ELF-1 (cell line): ENCODE measurements around the gene CCDC85B.
"Not testable (repeated sequence)": the region's sequence is repeated elsewhere in the genome, so short reads cannot be mapped to it uniquely, and the experiment has no call there.

Experiments used
- DNase-seq: peaks from one replicate; pipeline ENCODE4 v3.0.0-alpha.2; 2016; ENCODE audit warnings: low read depth, low spot score

CCDC85B gene

DNA sequence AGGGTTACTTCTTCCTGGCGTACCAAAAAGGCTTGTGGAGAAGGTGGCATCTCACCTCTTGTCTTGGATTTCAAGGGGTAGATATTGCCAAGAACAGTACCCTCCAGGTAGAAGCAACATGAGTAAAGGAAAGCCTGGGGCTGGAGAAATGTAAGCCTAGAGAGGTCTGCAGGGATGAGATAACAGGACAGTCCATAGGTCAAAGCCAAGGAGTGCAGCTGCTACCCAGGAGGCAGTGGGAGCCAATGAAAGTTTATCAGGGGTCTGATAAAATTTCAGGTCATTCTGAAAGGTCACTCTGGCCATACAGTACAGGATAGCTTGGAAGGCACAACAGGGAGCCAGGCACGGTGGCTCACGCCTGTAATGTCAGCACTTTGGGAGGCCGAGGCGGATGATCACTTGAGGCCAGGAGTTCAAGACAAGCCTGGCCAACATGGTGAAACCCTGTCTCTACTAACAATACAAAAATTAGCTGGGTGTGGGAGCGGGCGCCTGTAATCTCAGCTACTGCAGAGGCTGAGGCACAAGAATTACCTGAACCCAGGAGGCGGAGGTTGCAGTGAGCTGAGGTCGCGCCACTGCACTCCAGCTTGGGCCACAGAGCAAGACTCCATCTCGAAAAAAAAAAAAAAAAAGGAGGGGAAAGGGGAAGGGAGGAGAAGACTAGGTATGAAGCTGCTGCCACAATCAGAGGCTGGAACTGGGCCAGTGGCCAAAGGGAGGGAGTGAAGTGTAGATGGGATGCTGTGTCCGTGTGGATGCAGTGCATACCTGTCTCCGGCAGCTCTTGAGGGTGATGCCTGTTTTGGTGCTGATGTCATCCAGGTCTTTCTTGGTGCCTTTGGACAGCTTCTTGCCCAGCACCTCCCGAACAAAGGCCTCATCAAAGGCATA, 3.4 kb upstream of the CCDC85B start:
- DNase-seq, result no peak

DNA sequence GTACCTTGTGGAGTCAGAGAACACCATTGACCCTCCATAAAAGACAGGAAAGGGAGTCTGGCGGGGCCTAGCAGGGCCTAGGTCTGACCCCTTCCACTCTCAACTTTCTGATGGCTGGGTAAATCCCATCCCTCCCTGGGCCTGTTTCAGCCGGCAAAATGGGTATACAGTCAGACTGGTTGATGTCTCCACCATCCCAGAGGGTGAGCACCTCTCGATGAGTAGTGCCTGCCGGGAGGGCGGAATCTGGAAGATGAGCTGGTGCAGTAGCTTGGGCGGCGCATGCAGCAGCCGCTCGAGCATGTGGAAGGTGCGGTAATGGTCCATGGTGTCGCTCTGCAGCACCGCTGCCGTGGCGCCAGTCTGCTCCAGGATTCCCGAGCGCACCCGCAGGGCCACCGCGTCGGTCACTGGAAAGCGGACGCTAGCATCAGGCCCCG, 2.7 kb upstream of the CCDC85B start:
- no peak for DNase-seq

DNA sequence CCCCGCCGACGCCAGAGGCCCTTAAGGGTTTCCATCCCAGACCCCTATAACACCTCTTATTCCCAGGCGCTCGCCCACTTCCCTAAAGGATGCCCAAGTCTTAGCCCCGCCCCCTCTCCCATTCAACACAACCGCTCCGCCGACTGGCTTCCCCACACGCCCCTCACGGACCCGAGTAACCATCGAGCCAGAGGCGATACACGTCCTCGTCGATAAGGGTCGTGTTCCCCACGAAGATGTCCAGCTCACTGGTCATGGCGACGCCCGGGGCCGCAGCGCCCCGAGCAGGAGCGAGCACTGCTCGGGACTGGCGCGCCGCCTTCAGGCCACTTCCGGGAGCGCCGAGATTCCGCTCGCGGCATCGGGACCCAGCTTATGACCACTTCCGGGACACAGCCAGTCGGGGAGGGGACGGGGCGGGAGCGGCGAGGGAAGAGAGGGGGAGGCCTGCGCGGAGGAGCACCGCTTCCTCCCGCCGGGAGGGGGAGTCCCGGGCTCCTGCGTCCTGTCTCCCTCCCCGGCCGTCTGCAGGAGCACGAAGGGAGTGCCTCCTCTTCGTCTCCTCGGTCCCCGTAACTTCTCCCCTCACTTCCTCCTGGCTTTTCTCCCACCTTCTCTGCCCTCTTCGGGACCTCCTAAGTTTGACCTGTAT, 2.2 kb upstream of the CCDC85B start, which contains the start of gene FIBP:
FIBP (minus strand) TSS at position 309 of the 652 bp plus-strand sequence; CDS start at position 256, 53 bp downstream.
- peak; percentile 97 for DNase-seq

DNA sequence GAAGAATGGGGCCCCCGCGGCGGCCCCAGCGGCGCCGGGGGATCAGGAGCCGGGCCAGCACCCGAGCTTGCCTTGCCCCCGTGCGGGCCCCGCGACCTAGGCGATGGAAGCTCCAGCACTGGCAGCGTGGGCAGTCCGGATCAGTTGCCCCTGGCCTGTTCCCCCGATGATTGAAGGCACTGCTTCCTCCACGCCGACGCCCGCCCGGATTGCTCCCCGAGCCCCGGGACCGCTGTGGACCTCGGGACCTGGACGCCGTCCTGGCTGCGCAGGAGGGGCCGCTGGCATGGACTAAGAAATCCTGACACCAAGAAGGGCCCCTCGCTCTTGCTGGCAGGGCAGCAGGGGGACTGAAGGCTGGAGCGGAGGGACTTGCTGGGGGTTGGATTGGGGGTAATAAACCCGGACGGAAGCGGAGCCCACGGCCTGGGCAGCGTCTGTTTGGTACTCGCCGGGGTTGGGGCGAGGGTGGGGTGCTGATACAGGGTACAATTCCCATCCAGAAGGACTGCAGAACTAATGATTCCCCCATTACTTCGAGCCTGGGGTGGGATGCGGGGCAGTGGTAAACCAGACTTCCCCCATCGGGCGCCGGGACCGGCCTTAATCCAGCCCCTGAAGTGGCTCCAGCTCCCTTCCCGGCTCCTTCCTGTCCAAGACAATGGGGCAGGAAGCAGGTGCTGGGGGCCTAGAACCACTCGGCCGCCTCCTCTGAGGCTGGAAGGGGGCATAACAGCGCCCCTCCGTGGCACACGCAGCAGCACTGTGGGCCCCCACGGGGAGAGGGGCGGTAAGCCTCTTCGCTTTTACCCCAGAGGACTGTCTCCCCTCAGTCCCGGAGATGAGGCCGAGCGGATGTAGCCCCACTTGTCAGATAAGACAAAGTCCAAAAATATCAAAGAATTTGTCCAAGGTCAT, 1.0 kb downstream of the CCDC85B start:
- DNase-seq, result no peak

DNA sequence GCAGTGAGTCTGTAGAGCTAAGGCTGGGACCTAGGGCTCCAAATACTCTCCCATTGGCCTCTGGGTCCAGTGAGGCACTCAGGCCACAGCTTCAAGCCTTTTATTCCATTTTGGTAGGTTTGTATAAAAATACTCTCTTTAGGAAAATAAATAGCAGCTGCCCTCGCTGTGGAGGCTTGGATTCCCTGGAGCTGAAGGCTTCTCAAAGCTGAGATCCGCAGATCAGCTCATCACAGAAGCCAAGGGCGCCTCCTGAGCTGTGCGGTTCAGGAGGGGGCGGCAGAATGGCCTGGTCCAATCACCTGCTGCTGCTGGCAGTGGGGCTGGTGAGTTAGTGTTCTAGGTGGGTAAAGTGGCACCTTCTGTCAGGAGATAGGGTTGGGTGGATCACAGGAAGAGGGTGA, 1.7 kb downstream of the CCDC85B start:
- DNase-seq, result not testable (repeated sequence)

DNA sequence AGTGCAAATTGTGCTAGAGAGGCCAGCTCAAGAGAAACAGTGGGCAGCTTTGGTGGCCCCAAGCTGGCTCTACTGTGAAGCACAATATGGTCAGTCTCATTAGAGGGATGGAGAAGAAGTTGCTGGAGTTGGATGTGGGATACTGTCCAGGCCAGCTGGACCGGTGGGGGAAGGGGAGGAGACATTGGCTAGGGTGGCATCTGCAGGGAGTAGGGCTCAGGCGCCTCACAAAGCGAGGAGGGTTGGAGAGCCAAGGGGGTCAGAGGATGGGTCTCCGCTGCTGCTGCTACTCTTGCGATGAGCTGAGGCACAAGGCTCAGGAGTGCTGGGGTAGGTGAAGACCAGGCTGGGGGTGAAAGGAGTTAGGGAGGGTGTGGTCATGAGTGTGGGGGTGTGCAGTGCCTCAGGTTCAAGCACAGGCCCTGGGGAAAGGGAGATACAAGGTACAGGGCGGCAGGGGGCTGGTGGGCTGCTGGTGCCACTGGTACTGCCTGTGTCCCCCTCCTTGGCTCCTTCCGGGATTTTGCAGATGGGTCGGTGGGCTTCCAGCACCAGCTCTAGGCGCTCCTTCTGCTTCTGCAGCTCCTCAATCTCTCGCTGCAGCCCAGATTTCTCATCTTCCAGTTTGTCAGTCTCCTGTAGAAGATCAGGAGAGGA, 2.3 kb downstream of the CCDC85B start:
- DNase-seq, result no peak

DNA sequence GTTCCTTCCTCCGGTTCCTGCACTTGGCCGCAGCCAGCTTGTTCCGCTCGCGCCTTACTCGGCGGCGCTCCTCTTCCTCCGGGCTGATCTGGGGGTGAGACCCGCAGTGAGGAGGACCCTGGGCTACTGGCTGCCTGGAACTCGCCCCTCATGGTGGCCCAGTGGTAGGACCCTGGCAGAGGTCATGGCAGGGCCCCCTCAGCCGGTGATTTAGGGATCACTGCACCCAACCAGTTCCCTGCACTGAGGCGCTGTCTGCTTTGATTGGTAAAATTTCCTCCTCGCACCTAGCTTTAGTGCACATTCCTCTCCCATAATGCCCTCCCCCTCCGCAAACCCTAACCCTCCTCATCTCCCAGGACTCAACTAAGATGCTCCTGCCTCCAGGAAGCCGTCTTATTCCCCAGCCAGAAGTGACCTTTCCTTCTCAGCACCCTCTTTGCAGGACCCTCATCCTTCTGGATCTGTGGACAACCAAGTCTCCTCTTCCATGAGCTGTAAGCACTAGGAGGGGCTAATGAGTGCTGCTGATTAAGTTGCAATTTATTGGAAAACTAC, 3.6 kb downstream of the CCDC85B start:
- no peak for DNase-seq

DNA sequence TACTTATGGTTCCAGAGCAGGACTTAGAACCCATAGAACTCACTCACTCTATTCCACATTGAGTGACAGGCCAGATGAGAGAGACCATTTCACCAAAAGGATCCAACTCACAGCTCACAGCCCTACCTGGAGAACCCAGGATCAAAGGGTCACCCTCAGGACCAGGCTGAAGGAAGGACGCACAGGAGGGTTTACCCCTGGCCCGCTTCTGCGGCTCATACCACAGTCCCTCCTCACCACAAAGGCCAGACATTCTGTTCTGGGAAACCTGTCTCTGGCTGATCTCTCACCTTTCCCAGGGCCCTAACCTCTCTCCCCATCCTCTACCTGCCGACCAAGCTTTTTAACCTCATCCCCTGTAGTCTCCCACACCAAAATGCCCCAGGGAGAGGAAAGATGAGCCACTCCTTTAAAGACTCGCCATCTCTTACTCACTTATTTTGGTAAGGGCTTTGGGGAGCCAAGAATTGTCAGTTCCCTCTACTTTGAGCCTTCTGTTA, 5.1 kb downstream of the CCDC85B start:
- no peak for DNase-seq

DNA sequence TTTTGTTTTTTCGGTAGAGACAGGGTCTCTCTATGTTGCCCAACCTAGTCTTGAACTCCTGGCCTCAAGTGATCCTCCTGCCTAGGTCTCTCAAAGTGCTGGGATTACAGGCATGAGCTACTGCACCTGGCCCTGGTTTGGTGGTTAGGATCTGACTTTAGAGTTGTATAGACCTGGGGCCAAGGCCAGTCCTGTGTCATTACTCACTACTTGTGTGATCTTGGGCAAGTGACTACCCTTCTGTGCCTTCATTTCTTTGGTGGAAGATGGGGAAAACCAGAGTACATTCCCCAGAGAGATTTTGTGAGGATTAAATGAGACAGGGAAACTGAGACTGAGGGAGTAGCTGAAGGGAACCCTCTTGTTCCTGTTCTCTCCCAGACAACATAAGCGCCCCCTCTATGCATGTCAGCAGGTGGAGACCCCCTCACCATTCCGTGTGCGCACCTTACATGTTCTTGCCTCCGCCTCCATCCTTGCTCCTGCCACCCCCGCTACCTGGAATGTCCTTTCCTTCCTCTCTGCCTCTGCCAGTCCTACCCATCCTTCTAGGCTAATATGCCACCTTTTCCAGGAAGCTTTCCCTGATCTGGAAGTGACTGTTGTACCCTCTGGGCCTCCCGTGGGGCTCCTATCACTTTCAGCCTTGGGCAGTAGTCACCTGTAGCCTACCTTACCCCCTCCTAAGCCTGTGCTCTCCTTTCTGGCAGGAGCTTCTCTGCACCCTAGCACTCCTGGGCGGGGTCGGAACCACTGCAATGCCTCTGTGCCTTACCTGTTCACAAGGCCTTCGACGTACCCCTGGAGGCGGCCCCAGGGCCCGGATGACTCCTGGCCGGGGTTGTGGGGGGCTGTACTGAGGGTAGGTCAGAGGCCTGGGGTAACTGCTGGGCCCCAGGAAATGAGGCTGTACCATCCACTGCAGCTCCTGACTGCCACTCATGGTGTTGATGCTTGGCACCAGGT, 5.8 kb downstream of the CCDC85B start:
- DNase-seq, result no peak

DNA sequence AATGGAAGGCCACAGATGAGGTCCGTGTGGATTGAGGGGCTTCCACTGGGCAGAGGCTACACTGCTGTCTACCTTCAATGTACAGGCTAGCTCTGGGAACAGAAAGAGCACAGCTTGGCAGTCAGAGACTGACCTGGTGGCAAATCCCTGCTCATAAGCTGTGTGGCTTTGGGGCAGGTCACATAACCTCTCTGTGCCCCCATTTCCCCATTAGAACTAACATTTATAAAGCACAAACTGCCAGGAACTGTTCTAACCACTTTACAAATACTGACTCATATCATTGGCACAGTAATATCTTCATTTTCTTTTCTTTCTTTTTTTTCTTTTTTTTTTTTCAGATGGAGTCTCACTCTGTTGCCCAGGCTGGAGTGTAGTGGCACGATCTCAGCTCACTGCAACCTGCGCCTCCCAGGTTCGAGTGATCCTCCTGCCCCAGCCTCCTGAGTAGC, 6.6 kb downstream of the CCDC85B start:
- no peak for DNase-seq

DNA sequence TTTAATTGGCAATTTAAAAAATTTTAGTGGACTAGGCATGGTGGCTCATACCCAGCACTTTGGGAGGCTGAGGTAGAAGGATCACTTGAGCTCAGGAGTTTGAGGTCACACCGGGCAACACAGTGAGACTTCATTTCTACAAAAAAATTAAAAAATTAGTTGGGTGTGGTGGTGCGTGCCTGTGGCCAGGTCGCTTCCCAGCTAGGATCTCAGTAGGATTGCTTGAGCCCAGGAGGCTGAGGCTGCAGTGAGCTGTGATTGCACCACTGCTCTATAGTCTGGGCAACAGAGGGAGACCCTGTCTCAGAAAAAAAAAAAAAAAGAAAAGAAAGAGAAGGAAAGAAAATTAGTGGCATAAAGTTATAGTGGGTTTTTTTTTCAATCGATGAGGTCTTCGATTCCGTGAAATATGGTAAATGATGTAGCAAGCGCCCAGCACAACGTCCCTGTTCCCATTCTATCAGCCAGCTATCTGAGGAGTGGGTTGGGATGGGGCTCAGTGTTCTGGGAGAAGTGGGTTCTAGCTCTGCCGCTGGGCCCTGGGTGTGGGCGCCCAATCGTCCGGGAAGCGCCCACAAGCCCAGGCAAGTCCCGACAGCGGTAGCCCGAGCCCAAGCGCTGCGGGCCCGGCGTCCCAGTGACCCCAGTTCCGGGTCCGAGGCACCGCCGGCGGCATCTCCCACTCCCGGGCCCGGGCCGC, 8.3 kb downstream of the CCDC85B start:
- DNase-seq, result no peak

DNA sequence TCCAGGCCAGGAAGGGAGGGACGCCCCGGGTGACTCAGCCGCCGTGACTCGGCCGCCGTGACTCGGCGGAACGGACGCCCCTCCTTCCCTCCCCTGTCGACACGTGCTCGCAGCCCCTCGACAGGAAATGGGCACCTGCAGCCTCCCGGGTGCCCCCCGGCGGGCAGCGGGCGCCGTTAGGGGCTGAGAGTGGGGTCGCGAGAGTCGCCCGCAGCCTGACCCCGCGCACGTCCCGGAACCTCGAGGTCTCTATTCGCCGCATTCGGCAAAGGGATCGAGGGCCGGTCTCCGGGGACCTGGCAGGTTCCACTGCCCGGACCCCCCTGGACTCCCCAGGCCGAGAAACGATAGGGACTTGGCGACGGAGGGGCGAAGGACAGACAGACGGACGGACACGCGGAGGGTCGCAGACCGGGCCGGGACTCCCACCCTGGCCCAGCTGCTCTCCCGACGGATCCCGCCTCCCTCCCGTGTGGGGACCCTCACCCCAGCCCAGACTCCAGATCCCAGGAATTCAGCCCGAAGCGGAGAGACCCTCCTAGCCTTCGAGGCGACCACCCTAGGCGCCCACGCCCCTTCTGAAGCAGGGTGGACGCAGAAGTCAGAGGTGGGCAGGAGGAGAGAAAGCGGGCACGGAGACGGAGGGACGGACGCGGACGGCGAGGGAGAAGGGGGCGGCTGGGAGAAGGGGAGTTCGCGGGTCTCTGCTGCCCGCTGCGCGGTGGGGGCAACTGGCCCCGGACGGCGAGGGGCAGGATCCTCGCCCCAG, 9.1 kb downstream of the CCDC85B start:
- peak; percentile 70 for DNase-seq

DNA sequence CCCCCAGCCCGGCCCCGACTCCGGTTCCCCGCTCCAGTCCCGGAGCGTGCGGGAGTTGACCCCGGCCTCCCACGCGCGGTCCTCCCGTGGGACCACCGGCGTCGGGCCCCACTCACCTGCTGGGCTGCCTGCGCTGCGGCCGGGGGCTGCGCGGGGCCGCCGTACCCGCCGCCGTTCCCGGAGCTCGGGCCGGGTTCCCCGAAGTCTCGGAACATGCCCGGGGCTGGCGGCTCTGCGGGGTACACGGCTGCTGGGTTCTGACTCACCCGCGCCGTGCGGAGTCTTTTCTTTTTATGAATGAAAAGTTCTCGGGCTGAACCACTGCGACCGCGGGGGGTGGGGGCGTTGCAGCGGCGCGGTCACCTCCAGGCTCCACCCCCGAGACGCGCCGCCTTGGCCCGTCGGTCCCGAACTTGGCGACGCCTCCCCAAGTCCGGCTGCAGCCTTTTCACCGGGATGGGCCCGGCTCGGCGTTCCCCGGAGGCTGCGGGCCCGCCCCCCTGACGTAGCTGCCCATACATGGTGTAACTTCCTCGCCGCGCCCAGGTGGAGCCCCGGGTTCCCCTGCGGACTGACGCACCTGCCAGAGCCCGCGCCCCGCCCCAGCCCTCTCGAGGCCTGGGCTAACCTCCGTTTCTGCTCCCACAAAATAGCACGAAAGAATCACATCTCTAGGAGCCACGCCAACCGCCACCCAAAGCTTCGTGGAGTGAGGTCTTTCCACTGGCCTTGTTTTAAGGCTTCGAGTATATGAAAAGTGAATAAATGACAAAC, 9.8 kb downstream of the CCDC85B start, which contains the start of gene FOSL1:
FOSL1 (minus strand) TSS at position 264 of the 774 bp plus-strand sequence; CDS start at position 215, 49 bp downstream.
- peak; percentile 90 for DNase-seq

DNA sequence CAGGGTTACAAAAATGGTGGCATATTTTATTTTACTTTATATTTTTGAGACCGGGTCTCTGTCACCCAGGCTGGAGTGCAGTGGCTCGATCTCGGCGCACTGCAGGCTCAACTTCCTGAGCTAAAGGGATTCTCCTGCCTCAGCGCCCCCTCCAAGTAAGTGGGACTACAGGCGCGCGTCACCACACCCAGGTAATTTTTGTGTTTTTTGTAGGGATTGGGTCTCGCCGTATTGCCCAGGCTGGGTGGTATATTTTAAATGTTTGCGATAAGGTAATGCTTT, 10.4 kb downstream of the CCDC85B start:
- DNase-seq, result no peak

DNA sequence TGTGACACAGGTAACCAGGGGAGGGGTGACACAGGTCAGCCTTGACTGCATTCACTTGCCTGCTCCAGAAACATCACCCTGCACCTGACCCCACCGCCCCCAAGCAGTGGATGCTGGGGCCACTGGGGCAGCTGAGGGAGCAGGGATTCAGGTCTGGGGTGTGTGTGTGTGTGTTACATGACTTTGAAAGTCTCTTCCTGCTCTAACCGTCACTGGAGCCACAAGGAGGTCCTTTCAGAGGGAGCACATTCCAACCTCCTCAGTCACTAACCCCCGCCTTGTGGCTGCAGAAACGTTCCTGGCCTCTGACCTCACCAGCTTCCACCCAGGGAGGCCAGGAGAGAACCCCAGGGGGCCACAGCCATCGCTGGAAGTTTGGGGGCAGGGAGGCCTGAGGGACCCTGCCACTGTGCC, 12.6 kb downstream of the CCDC85B start:
- peak; percentile 78 for DNase-seq

DNA sequence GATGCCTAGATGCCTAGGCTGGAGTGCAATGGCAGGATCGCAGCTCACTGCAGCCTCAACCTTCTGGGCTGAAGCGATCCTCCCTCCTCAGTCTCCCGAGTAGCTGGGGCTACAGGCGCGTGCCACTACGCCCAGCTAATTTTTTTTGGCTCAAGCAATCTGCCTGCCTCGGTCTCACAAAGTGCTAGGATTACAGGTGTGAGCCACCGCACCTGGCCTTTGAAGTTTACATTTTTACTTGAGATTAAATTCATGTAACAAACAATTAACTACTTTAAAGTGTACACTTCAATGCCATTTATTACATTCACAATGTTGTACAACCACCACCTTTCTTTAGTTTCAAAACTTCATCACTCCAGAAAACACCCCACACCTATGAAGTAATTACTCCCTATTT, 13.2 kb downstream of the CCDC85B start:
- DNase-seq, result no peak

DNA sequence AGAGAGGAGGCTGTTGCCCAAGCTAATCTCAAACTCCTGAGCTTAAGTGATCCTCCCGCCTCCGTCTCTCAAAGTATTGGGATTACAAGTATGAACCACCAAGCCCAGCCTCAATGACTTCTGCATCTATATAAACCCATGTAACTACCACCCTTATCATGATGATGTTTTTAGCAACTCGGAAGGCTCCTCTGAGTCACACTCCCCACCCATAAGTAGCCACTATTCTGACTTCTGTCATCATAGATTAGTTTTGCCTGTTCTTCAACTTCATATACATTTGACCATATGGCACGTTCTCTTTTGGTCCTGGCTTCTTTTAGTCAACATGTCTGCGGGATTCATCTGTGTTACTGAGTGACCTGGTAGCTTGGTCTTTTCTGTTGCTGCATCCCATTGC, 16.1 kb downstream of the CCDC85B start:
- DNase-seq, result no peak
